Measurements from ENCODE around the gene ARHGEF7.
"Not testable (repeated sequence)": the region's sequence is repeated elsewhere in the genome, so short reads cannot be mapped to it uniquely, and the experiment has no call there.

ARHGEF7 gene

DNA sequence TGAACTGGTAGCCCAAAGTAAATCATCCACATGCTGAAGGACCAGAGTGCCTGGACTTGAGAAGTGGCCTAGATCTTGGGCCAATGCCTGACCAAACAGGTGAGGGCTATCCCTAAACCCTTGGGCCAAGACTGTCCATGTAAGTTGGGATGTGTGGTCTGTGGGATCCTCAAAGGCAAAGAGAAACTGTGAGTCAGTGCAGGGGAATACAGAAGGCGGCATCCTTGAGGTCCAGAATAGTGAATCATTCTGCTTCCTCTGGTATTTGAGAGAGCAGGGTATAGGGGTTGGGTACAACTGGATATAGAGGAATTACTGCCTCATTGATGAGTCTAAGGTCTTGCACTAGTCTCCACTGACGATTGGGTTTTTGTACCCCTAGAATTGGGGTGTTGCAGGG, 79.5 kb downstream of the ARHGEF7 start:
- not testable (repeated sequence) for DNase-seq (ENCODE audit: low read depth in 2 of 2)

DNA sequence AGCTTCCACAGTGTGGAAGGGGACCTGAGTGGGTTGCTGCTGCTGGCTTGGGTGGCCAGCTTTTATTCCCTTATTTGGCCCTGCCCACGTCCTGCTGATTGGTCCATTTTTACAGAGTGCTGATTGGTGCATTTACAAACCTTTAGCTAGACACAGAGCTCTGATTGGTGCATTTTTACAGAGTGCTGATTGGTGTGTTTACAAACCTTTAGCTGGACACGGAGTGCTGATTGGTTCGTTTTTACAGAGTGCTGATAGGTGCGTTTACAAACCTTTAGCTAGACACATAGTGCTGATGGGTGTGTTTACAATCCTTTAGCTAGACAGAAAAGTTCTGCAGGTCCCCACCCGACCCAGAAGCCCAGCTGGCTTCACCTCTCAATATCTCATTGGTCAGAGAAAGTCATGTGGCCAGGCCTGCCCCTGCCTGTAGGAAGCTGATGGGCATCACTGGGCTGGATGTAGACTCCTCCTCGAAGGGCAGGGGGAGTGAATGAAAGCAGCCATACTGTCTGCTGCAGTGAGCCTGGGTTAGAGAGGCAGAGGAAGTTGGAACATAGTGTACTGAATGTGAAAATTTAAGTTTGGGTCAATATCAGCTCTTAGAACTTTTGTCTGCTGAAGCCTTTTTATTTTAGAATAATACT, 83.7 kb downstream of the ARHGEF7 start:
- DNase-seq (ENCODE audit: low read depth in 2 of 2) = not testable (repeated sequence)

DNA sequence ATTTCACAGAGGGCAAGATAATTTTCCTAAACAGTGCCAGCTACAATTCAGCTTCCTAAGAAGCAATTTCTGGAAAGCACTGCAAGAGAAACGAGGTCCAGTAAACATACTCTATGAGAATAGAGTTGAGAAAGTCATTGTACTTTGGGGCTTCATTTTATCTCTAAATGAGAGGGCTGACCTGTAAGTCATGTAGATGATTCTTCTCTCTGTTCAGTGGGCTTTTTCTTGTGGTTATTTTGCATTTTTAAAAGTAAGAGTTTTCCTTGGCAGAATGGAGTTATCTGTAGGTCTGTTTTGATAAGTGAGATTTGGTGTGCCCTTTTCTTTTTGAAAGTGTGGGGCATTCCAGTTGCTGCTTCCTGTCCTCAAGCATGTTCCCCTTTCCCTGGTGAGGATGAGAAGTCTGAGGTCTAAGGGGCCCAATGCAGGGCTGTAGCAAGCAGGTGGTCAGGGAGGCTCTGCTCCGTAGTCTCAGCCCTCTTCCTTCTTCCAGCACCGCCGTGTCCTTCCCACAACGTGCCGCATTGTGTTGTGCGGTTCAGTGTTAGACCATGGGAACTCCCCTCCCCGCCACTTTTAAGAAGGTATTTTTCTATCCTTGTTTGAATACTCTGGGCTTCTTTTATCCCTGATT, 86.3 kb downstream of the ARHGEF7 start:
- no peak for DNase-seq (ENCODE audit: low read depth in 2 of 2)

DNA sequence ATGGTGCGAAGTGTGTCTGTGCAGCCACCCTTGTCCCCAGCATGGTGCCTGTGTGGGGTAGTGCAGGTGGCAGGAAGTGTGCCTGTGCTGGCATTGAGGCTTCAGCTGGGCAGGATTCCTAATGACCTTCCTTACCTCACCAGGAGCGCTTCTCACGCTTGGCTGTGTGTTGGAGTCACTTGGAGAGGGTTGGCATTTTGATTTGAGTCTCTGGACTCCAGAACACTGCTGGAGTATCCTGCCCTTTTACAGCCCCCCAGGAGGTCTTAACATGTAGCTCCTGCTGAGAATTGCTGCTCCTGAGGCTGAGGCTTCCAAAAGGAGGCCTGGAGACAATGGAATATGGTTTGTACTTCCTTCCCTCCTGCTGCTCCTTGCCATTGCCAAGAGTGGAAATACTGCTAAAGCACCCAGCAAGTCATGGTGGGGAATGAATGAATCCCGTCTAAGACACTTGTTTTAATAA, 87.1 kb downstream of the ARHGEF7 start:
- no peak for DNase-seq (ENCODE audit: low read depth in 2 of 2)

DNA sequence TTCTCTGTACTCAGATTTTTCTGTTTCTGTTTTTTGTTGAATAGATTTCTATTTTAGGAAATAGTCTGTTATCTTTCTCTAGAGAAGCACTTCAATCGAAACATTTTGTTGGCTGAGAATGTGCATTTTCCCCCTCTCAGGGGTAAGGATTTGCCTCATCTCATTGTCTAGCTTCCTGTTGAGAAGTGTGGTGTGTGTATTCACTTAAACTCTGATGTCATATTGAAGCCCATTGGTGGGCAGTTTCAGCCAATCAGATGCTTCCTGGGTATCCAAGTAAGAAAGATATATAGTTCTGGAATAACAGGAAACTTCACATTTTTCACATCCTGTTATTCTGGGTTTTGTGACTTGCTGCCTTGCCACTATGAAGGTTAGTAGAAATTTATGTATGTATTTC, 87.6 kb downstream of the ARHGEF7 start:
- no peak for DNase-seq (ENCODE audit: low read depth in 2 of 2)

DNA sequence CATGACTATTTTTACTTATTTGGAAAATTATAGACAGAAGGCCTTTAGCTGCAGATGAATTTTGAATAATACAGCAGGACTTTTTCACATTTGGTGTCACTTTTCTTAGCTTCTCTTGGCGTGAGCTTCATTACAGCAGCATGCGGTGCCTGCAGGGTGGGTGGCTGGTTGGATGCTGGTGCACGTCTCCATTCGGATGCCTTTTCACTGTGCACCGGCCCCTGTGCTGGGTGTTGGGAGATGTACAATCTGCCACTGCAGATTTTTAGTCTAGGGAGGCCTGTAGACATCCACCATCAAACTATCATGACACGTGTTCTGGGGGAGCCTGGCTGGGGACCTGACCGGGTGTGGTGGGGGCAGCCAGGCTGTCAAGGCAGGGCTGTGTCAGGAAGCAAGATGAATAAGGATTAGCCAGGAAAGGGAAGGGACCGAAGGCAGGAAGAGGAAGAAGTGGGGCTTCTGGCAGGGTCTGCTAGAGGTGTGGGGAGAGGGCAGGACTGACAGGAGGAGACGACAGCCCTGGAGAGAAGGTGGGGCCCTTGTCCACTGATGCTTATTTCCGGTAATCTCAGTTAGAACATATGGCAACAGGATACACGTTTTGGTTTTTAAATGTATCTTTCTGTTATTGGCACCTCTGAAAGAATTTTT, 88.8 kb downstream of the ARHGEF7 start:
- DNase-seq (ENCODE audit: low read depth in 2 of 2) = no peak

DNA sequence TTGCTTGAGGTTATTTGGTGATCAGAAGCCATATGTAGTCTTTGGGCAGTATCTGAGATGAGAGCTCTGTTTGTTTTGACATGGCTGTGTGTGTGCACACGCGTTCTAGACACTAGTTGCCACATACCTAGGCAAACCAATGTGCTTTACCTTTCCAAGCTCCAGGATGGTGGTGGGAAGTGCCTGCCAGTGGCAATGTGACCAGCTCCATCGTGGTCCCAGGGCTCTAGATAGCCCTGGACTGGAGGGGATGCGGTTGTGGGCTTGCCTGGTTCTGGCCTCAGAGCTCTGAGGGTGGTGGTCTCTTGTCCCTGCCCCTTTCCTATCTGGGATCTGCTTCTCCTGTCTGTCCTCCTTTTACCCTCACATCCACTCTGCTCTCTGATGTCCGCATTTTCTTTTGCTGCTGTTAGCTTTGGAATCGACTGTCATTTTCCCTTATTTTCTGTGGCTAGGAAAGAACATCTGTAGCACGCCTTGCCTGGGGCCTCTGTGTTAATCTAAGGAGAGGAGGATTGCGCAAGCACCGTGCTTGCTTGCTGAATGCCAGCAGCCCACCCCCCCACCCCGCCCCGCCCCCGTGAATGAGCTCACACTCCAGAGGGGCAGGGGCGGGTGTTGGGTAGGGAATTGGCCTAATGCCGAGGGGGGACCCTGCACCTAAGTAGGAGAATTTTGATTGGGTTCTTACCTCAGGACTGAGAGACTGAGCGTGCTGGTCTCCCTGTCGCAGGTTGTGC, 89.5 kb downstream of the ARHGEF7 start:
- no peak for DNase-seq (ENCODE audit: low read depth in 2 of 2)

DNA sequence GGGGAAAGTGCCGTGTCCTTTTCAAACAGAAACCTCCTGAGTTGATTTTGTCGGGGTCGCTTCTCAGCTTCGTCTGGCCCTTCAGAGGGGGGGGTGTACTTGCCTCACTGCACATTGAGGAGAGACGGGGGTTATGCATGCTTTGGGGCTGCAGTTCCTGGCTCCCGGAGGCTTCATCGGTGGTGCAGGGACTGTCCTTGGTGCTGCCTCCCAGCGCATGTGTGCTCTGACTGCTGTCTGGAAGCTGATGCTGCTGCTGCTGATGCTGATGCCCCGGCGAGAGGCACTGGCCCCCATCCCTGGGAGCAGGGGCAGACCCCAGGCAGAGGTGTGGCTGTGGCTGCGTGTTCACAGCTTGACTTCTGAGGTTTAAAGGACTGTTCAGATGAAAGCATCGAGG, 91.0 kb downstream of the ARHGEF7 start:
- no peak for DNase-seq (ENCODE audit: low read depth in 2 of 2)

DNA sequence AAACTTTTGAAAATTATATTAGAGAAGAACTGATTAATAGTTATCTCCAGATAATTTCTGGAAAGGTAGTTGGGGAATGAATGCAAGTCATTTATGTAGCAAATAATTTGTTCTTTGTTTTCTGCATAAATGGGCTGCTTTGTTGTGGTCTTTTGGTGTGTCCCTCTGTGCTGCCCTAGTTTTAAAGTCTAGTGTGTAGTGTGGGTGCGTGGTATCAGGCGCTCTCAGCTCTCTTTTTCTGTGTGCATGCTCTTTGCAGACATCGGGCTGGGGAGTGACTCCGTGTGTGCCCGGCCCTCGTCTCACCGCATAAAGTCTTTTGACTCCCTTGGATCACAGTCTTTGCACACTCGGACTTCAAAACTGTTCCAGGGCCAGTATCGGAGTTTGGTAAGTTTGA, 94.5 kb downstream of the ARHGEF7 start:
- DNase-seq (ENCODE audit: low read depth in 2 of 2) = no peak

DNA sequence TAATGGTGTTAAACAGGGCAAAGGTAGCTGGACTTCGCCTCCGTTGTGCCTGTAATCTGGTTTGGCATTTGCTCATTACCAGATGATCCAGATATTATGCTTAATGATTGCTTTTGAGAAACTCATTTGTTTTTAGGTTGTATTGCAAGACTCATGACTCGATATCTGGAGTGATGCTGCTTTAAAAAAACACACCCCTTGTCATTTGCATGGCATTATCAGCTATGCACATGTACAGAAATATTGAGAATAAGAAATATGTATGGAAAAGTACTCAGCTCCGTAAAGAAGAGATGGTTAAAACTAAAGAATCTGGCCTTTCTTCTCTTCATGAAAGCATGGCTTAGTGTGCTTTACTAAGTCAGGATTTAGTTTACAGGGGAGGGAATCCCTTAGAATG, 95.0 kb downstream of the ARHGEF7 start:
- no peak for DNase-seq (ENCODE audit: low read depth in 2 of 2)

DNA sequence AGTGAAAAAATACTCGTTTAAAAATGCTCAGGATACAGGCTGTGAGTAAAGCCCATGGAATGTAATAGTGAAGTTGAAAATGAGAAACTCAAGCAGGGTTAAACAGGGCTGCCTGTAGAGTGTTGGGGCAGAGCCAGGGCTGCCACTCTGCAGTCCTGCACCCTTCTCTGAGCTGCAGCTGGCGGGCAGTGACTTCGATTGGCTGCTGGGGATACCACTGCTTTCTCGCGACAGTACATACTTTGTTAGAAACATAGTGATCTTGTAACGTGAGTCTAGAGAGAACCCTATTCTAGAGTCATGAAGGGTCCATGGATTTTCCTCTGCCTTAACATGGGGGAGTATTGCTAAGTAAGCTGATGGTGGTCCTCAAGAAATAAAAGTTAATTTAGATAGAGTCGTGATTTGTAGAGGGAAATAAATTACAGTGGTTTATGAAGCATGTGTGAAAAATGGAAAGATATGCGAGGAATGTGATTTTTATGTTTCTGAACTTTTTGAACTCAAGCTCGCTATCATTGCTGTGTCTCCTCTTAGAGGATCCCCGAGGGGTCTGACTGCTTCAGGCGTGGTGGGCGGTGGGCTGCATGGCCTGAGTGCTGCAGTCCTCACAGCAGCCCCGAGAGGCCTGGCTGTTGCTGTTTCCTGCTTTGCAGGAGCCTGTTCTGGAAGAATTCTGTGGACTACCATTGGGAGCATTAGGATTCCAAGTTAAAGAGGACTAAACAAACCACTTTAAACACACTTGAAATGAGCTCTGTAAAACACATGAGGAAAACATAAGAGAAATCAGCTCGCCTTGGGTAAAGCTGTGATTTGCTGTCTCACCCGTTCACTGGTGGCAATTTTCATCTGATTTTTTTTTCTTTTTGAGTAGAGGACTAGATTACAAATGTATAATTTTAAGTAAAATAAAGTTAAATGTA, 95.7 kb downstream of the ARHGEF7 start:
- no peak for DNase-seq (ENCODE audit: low read depth in 2 of 2)

DNA sequence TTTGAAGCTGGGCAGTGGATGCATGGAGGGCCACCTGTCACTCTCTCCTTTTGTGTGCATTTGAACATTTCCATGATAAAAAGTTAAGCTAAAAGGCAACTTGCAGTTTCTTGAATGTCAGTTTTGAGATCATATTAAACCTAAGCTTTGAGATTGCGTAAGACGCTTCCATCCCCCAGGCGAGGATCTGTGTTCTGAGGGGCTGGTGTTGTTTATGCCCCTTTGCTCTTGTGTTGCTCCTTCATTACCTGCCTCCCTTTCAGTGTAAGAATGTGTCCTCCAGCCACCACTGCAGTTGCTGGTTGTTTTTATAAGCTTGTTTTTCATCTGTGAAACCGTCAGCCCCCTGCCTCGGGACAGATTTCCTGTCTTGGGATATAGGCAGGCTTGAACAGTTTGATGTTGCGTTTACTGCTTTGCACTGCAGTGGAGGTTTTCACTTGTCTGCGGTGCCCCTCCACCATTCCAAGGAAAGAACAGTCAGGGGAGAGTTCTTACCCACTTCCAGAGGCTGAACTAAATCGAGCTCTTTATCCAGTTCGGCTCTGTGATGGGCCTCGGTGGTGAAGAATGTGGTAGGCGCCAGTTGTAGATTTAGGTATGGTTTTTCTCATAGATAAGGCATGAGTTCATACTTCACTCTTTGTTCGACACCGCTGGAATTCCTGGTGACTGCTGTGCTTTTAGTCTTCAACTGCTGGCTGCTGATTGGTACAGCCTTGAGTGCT, 96.8 kb downstream of the ARHGEF7 start:
- DNase-seq (ENCODE audit: low read depth in 2 of 2) = no peak

DNA sequence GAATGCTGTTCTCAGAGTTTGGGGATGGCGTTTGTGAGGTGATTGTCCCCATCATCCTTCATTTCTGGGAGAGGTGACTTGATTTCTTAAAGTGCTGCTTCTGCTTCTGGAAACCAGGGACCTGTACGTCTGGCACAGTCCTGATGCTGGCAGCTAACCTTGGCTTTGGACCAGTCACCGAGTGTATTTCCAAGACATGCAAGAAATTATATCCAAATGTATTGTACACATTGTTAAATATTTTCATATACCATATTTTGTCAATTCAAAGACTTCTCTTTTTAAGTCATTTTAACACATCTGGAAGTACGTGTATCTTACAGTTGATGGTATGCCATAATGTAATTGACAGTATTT, 97.4 kb downstream of the ARHGEF7 start:
- no peak for DNase-seq (ENCODE audit: low read depth in 2 of 2)

DNA sequence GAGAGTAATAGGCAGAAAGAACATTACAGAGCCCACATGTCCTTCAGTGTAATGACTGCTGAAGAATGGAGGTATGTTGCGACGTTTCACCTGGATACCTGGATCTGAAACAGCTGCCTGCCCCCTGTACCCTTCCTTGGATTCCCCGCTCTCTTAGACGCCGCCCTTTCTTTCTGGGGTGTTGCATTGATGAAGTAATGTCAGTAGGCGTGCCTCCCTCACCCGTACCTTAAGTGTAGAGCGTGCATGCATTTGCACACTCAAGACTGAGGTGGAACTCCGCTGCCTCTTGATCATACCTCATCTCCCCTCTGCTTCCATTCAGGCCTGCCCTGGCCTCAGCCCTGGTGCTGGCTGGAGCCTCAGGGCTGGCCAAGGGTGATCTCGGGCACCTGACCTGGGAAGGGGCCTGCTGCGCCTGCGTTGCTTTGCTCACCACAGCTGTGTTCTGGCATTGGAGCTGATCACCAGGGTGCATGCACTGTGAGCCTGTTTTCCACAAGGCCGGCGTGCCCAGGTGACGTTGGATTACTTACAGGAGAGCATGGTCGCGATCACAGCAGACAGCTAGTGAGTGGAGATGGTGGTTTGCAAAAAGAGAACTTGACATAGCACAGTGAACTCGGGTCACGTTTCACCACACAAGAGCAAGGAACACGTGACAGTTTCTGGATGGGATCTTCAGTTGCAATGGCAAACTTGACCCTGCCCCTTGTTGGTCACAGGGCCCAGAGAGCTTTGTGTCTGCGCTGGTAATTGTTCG, 99.0 kb downstream of the ARHGEF7 start:
- DNase-seq (ENCODE audit: low read depth in 2 of 2) = no peak

DNA sequence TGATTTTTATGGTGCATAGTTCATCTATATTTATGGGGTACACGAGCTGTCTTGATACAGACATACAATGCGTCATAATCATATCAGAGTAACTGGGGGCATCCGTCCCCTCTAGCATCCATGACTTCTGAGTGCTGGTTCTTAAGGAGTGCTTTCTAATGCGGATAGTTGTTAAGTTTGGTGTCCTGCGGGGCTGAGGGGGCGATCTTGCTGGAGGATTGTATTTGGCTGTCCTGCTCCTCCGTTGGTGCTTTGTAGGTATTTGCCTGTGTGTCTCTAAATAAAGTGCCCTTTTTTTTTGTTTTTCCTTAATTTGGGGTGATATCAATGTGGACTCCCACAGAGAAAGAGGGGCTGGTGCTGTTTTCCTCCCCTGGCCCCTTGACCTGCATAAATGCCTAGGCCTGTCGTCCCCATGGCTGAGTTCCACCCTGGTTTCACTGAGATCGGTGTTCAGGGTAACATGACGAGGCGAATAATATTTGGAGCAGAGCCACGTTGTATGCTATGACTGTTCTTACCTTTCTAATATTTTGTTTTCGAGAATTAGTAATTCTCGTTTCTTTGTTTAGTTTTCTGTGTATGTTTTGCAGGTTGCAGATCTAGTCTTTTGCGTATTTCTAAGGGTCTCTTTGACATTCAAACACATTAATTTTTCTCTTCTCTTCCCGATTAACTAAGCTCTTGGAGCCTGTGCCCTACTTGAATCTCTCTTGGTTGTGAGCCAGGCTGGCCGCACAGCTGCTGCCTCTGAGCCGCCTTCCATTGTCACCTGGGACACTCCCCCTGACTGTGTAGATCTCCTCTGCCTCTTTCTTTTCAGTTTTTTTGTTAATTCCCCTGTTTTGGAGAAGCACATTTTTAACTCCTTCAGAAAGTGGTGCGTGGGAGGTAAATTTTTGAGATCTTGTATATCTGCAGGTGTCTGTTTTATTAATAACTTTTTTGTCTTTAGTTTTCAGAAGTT, 100.3 kb downstream of the ARHGEF7 start:
- no peak for DNase-seq (ENCODE audit: low read depth in 2 of 2)

DNA sequence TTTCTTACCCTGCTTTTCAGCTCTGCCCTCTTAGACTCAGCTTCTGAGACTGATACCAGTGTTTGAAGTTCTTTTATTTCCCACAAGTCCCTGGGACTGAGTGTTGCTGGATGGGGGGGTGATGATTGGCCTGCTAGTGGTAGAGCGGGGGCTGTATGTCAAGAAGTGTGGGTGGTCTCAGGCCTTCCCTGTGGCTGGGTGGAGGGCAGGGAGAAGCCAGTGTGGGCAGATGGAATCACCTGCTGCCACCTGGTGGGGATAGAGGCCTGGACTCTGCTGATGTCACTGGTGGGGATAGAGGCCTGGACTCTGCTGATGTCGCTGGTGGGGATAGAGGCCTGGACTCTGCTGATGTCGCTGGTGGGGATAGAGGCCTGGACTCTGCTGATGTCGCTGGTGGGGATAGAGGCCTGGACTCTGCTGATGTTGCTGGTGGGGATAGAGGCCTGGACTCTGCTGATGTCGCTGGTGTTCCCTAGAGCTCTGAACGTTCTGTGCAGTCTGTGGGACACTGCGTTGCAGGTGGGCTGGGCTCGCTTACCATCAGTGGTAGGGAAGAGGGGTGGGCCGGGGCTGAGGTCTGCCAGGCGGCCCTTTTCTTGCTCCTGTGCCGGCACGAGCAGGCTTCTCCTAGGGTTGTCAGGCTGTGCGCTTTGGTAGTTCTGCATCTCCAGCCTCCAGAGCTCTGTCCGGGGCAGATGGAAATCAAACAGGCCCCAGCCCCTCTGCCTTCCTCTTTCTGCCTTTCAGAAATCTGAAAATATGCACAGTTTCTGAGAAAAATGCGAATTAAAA, 101.3 kb downstream of the ARHGEF7 start:
- no peak for DNase-seq (ENCODE audit: low read depth in 2 of 2)

DNA sequence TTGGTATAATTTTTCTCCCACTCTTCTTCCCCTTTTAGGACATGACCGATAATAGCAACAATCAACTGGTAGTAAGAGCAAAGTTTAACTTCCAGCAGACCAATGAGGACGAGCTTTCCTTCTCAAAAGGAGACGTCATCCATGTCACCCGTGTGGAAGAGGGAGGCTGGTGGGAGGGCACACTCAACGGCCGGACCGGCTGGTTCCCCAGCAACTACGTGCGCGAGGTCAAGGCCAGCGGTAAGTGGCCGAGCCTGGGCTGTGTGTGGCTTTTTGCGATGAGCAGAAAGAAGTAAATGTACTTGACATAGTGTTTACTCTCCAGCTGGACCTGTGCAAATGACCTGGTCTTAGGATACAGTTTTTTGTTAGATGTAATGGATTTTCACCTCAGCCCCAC, 102.5 kb downstream of the ARHGEF7 start:
- DNase-seq (ENCODE audit: low read depth in 2 of 2) = no peak

DNA sequence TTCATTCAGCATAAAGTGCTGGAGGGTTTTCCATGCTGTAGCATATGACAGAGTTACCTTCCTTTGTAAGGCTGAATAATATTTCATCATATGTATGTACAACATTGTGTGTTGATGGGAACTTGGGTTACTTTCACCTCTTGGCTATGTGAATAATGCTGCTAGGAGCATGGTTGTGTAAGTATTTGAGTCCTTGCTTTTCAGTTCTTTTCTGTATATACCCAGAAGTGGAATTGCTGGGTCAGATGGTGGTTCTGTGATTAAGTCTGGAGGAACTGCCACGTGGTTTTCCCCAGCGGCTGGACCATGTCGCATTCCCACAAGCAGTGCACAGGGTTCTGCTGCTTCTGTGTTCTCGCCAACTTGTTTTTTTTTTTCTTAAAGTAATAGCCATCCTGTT, 104.2 kb downstream of the ARHGEF7 start:
- DNase-seq (ENCODE audit: low read depth in 2 of 2) = no peak

Data from stimulated activated CD4-positive, alpha-beta T cell treated with anti-CD3 and anti-CD28 coated beads, Interleukin-4, amount 100 ng/mL, for 48 hours (primary cell).